Right kidney (tissue), 1 donor: ENCODE results near the gene DNAL4.
"Not testable (repeated sequence)": the region's sequence is repeated elsewhere in the genome, so short reads cannot be mapped to it uniquely, and the experiment has no call there.

Experiments
- DNase-seq: peaks from one replicate; pipeline ENCODE4 v3.0.0-alpha.2; 2016

Gene DNAL4

DNA sequence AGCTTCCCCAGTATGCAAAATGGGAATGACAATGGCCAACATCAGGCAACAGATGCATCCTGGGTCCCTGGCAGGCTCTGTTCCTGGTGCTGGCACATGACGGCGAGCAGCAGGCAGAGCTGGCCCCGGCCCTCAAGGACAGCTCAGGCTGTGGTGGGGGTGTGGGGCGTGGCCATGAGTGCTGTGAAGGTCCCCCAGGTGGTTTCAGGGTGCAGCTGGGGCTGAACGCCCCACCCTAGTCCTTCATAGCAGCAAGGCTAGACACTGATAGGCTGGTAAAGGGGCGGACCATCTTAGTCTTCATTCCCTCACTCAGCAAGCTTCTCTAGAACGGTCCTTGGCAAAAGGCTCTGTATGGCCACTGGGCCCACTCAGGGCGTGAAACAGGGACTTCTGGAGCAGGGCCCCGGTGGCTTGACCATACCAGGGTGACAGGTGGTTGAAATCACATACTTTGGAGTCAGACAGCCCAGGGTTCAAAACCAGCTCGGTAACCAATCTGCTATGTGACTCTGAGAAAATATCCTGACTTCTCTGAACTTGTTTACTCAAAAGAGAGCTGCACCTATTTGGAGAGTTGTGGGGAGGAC, 34.8 kb upstream of the DNAL4 start:
- DNase-seq: no peak

DNA sequence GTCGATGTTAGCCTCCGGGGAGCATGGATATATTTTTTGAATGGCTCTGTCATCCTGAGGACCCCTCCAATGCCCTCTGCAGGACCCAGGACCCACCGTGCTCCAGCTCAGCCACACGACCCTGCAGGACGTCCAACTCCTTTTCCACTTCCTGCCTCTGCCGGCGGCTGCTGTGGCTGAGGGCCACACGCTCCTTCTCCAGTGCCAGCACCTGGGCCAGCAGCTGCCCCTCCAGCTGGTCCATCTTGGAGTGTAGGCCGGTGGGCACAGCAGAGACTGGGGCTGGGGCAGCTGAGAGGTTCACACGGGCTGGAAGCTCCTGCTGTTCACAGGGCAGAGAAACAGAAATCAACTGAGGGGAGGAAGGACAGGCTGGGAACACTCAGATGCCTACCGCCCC, 34.2 kb upstream of the DNAL4 start:
- no peak for DNase-seq

DNA sequence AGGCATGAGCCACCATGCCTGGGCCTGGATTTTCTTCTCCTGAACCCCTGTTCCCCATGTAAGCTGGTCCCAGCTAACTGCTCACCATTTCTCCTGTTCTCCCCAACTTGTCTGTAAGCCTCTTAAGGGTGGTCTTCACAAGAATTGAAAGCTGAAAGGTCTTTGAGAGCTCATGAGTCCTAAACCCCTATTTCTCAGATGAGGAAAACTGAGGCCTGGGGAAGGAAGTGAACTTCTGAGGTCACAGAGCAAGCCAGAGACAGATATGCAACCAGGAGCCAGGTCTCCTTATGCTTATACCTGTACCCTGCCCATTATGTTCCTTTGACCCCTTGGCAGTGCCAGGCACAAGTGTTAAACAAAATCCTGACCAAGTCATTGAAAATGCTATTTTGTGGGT, 33.6 kb upstream of the DNAL4 start:
- DNase-seq: no peak

DNA sequence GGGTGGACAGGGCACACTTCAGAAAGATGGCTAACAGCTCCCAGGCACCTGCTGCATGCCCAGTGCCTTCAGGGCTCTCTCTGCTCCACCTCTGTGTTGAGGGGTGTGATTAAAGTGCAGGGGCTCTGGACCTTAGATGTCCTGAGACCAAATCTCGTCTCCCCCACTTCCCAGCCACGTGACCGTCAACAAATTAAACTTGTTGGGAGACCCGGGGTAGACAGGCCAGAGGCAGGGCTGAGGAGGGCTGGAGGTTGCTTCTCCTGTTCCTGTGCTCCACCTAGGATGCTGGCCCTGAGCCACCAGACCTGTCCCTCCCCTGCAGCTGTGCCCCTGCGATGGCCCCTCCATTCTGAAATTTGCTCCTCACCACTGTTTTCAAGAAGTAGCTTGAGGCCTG, 32.9 kb upstream of the DNAL4 start:
- no peak for DNase-seq

DNA sequence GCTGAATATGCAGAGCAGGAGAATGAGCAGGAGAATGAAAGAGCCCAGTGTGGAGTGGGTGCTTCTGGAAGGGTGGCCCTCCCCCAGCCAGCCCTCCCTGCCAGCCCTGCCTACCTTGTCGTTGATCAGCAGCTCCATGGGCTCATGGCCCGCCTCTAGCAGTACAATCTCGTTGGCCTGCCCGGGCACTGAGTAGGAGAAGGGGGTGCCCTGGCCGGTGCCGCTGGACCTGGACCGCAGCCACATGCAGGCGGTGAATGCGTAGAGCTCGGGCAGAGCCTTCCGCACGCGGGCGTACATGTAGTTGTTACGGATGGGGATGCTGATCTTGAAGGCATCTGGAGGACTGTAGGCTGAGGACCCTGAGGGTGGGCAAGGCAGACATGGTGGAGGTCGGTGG, 32.4 kb upstream of the DNAL4 start:
- no peak for DNase-seq

DNA sequence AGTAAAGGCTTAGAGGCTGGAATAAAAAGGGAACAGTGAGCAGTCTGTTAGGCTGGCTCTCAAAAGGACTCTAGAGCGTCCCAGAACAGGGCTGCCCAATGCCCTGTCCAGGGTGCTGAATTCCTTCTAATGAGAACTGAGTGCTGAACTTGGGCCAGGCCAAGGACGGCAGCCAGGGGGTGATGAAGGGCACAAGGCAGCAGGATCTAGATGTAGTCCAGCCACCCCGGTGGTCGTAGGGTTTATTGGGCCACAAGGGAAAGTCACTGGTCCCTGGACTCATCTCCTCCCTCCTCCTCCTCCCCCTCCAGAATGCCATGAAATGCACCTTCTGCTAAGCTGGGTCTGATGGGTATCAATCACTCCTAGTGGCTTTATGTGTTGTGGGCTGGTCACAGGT, 30.6 kb upstream of the DNAL4 start:
- DNase-seq: peak; percentile 49

DNA sequence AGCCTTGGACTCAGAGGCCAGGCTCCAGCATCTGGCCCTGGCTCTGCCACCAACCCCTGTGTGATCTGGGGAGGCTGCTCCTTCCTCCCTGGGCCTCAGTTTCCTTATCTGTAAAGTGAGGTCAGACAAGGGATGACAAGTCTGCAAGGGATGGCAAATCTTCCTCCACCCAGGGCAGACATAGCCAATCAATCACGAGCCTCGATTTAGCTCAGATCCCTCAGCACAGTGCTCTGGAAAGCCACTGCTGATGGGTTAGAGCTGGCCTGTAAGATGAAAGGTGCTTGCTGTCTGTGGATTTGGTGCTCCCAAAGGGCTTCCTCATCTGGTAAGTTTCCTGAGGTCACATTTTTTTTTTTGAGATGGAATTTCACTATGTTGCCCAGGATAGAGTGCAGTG, 29.7 kb upstream of the DNAL4 start:
- DNase-seq: no peak

DNA sequence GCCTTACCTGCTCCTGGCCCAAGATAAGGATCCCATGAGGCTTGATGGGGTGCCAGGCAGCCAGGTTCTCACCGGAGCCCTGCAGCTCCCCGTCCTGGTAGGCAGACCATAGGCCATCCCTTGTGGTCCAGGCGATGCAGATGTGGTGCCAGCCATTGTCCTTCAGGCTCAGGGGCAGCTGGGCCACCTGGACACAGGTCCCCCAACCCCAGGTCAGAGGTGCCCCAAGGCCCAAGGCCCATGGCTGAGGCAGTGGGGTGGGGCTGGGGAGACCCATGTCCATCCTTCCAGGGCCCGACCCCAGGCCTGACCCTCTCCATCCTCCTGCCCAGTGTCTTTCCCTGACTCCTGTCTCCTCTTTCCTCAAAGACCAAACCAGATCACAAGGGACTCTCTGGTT, 29.1 kb upstream of the DNAL4 start:
- no peak for DNase-seq

DNA sequence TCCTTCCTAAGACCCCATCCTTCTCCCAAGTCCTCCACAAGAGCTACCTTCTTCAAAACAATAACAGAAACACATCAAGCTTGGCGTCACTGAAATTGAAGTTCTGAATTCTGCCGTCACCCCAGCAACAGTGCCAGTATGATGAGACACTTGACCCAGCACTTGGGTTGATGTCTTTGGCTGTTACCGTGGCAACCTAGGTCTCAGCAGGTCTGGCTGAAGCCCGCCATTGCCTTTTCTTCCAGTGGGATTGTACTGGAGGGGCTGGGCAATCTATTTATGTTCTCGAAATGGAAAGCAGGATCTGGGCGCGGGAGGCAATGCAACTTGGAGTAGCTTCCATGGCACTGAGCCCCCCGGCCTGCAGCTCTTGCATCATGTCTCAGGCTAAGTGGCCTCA, 26.1 kb upstream of the DNAL4 start:
- no peak for DNase-seq

DNA sequence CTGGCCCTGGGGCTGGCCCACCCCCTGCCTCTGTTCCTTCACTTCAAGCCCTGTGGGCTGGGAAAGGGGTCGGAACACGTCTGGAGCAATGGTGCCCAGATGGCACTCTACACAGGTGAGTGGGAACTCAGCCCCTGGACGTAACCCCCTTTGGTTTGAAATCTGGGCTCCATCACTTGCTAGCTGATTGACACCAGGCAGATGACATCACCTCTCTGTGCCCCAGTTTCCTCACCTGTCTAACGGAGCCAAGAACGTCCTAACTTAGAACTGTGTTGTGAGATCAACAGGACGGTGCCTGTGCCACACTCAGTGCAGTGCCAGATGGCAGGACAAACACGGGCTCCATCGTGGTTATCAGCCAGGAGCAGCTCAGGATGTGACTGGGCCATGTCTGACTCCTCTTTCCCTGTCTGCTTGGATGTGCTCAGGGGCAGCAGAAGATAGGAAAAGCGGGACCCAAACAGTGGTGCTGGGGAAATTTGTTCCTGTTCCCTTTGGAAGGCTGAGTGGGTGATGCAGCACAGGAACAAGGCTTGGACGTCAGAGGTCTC, 25.5 kb upstream of the DNAL4 start:
- no peak for DNase-seq

DNA sequence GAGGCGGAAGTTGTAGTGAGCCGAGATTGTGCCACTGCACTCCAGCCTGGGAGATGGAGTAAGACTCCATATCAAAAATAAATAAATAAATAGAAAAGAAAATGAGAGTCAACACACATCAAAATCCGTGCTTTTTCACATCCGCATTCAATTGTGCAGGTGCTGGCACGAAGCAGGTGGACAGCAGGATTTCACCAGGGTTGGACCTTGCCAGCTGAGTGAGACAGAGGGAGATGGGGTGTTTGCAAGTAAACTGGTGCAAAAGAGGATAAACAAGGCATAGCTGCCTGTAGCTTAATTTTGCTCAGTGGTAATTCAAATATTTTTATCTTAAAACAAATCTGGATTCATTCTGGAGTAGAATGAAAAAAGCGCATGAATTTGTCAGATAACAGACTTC, 23.3 kb upstream of the DNAL4 start:
- no peak for DNase-seq

DNA sequence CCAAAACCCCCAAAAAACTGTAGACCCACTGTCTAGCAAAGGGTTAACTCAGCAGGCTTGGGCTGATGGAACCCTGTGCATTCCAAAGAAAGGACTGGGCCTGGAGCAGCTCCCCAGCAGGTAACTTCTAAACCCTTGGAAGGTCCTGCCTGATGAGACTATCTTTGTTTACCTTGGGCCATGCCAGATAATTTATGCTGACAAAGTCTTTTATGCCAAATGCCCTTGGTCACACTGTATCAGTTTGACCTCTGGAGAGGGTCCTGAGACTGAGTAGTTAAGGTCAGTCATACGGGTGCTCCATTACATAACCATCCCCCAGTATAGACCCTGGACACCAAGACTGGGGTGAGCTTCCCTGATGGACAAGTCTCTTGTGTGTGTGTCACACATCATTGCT, 21.9 kb upstream of the DNAL4 start:
- DNase-seq: no peak

DNA sequence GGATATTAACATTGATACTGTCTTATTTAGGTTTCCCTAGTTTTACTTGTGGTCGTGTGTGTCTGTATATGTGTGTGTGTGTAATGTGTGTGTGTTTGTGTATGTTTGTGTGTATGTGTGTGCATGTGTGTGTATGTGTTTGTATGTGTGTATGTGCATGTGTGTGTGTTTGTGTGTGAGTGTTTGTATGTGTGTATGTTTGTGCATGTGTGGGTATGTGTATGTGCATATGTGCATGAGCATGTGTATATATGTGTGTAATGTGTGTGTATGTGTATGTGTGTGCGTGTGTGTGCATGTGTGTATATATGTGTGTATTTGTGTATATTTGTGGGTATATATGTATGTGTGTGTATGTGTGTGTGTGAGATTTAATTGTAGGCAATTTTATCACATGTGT, 17.3 kb upstream of the DNAL4 start:
- no peak for DNase-seq

DNA sequence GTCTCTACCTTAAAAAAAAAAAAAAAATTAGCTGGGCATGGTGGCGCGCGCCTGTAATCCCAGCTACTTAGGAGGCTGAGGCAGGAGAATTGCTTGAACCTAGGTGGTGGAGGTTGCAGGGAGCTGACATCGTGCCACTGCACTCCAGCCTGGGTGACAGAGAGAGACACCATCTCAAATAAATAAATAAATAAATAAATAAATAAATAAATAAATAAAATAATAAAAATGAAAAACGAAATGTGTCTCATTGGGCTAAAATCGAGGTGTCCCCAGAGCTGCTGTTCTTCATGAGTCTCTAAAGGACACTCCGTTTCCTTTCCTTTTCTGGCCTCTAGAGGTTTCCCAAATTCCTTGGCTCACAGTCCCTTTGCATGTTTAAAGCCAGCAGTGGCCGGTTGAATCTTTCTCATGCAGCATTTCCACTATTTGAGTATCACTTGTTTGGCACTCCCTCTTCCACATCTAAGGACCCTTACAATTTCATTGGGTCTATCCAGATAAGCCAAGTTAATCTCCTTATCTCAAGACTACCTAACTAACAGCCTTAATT, 11.2 kb upstream of the DNAL4 start:
- DNase-seq: not testable (repeated sequence)

DNA sequence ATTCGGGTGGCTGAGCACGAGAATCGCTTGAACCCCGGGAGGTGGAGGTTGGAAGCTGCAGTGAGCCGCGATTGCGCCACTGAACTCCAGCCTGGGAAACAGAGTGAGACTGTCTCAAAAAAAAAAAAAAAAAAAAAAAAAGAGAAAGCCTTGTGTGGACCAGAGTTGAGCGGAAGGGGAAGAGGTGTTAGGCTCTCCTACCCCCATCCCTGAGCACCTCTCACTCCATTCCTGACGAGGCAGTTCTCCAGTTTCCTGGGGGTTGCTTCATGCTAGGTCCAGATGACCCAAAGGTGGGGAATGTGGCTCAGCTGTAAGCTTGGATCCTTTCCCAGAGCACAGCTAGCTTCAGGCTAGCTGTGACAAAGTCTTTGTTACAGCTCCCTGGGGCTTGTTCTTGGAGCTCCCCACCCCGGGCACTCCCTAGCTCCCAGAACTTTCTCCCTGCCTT, 8.8 kb upstream of the DNAL4 start:
- DNase-seq: peak; percentile 29

DNA sequence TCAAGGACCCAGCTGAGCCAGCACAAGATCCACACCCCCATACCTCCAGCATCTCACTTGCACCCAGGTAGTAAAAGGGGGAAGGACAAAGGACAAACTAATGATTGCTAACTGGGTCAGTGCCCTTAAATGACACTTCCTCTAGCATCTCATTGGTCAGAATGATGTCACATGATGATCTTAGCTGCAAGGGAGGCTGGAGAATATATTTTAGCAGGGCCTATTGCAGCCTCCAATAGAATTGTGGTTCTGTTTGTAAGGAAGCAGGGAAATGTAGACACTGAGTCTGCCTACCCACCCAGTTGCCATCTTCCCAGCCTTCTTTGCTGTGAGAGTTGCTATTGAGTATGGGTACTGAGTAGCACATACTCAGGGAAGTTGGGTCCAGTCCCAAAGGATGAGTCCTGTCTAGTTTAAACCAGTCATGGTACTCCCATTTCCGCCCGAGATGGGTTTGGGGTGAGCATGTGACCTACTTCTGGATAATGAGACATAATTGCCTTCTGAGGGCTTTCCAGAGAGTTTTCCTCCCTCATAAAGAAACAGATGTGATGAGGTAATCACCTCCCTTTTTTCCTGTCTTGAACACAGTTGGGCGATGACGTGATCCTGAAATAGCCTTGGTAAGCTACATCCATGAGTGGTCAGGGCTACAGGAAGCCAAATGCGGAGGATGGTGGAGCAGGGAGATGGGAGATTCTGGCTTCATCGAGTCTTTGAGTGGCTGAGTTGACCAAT, 5.5 kb upstream of the DNAL4 start:
- DNase-seq: no peak

DNA sequence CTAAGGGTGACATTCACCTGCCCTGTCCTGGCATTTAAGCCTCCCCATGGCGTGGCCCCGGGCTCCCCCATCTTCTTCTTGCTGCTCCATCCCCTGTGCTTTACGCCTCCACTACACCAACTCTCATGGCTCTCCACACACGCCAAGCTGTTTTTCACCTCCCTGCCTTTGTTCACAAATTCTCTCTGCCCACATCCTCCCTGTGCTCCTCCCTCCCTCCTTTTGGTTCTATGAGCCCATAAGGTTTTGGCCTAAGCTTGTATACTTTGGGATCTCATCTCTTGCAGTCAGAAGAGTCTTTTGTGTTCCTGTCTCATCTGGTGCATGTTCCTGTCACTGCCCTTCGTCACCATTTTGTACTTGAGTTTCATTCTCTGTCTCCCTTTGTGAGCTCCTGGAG, 4.6 kb upstream of the DNAL4 start:
- DNase-seq: no peak

DNA sequence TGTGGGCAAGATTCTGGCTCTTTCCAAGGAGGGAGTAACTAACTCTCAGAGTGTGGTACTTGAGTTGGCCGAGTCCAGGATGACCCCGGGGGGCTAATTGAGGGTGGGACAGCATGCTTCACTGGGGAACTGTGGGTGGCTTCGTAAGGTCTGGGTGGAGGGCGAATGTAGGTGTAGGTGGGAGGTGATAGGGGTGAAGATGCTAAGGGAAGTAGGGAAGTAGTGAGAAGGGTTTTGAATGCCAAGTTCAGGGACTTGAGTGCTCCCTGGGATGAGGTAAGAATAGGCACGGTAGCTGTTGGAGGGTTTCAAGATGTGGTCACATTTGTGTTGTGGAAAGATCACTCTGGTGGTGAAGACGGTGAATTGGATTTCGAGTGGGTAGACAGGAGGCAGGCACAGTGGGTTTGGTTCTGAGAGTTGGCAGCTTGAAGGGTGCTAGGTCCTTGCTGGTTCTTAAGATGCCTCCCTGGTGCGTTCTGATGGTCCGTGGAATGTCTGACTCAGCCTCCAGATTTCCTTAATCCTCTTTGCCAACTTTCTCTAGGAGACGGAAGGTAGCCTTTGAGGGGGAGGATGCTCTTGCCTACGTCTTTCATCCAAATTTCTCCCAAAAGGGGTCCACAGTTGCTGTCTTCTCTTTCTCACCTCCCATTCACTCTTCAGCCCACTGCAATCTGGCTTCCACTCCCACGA, 2.5 kb upstream of the DNAL4 start:
- DNase-seq: no peak

DNA sequence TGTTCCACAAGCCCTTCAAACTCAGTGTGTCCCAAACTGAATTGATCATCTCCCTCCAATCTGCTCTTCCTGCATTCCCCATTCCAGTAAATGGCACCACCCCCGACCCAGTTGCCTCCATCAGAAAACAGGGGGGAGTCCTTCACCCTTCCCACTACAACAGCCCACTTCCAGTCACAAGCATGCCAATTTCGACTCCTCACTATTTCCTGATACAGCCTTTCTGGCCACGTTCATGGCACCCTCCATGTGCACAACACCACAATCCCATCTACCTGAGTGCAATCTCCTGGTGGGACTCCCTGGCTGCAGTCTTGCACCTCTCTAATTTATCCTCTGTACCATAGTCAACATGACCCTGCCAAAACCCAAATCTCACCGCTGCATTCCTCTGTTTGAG, 1.6 kb upstream of the DNAL4 start:
- DNase-seq: no peak

DNA sequence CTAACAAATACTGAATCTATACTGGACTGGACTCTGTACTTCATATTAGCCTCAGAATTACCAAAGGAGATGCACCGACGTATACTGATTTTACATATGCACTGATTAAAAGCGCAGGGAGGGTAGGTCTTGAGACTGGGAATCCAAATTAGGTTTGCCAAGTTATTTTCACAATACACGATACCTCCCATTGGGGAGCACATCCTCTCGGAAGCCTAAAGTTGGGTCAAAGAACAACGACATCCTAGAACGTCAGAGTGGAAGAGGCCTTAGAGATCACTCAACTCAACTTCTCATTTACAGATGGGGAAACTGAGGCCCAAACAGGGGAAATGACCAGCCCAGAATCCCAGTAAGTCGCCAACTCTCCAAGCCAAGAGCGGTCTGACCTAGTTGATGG, 626 bp downstream of the DNAL4 start:
- peak; percentile 24 for DNase-seq

DNA sequence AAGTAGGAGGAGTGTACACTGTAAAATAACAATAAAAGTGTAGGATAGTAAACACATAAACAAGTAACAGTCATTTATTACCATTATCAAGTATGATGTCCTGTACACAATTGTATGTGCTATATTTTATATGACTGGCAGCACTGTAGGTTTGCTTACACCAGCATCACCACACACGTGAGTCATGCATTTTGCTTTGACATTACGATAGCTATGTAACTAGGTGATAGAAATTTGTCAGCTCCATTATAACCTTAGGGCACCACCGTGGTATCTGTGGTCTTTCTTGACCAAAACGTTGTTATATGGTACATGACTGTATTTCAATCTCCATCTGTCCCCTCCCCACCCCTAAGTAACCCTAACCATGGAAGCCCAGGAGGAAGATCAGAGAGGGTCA, 1.1 kb downstream of the DNAL4 start:
- DNase-seq: no peak

DNA sequence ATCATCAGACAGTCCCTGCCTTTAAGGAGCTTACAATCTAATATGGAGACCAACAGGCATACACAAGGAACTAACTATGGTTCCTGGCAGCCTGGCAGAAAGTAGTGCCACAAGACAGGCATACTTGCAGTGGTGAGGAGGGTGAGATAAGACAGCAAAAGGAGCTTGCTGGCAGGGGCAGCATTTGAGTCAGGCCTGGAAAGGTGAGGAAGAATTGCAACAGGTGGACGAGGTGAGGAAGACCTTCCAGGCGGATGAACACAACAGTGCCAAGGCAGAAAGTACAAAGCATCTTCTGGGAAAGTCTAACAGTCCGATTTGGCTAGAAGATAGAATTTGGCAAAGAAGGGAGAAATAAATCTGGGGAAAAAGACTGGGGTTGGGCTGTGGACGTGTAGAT, 4.3 kb downstream of the DNAL4 start:
- no peak for DNase-seq

DNA sequence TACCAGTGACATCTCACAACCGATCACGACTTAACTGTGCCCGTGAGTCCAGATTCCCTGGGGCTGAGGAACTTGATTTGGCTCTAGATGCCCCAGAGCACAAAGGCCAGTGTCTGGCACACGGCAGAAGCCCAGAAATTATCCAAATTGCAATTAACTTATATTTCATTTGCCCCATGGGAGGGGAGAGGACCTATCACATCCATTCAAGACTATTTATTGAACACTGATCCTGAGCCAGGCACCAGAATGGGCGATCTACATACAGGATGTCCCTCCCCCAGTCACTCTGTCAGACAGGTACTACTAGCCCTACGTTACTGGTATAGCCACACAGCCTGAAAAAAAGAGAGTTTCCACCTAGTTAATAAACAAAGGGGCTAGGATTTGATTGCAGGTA, 5.1 kb downstream of the DNAL4 start:
- no peak for DNase-seq
